KOPT-K1 (cell line): ENCODE results near the gene ARMC7.

Source experiments
- H3K27ac ChIP-seq: fragments of 200-600 bp; sonication (generic); 2 replicates; pipeline ENCODE4 v1.5.1; 2016; ENCODE audit warnings: antibody characterized with exemption, mild to moderate bottlenecking, low read depth, low read length; ENCODE audit not compliant: poor library complexity, severe bottlenecking
- H3K36me3 ChIP-seq: fragments of 200-600 bp; sonication (generic); 2 replicates; pipeline ENCODE4 v1.5.1; 2017; ENCODE audit warnings: antibody characterized with exemption, mild to moderate bottlenecking, low read length, moderate library complexity; ENCODE audit not compliant: insufficient read depth
- H3K9me3 ChIP-seq: fragments of 200-600 bp; sonication (generic); 2 replicates; pipeline ENCODE4 v1.5.1; 2017; ENCODE audit warnings: antibody characterized with exemption, low read length, mild to moderate bottlenecking; ENCODE audit not compliant: insufficient read depth, poor library complexity, severe bottlenecking

ARMC7 gene

GRCh38 chr17:75087558-75088453, 22.0 kb upstream of the ARMC7 start, which contains the start of gene SLC16A5:
Gene SLC16A5, plus strand, starts transcription at chr17:75087954. Its CDS starts 5,683 bp downstream, at chr17:75093637.
- H3K36me3 ChIP-seq = no peaks in the 10 kb centered on the region
- no peaks in the 10 kb centered on the region for H3K9me3 ChIP-seq
- peak within 1 kb of the TSS; percentile 59 for H3K27ac ChIP-seq

- no peaks in the 10 kb centered on the region for H3K9me3 ChIP-seq
- H3K36me3 ChIP-seq = no peaks in the 10 kb centered on the region
- peak overlapping the region; percentile 59 for H3K27ac ChIP-seq
These were observed 21.0 kb upstream of the ARMC7 start for GRCh38 chr17:75088465-75089417.

GRCh38 chr17:75090871-75091854, 18.6 kb upstream of the ARMC7 start:
- Histone ChIP-seq H3K27ac (no peak overlapping the region), H3K9me3 (no peaks in the 10 kb centered on the region), H3K36me3 (no peaks in the 10 kb centered on the region)

- Histone ChIP-seq H3K27ac (no peak overlapping the region), H3K36me3 (no peaks in the 10 kb centered on the region), H3K9me3 (no peaks in the 10 kb centered on the region)
These were observed 17.9 kb upstream of the ARMC7 start for GRCh38 chr17:75091855-75092327.

- Histone ChIP-seq H3K27ac (no peak overlapping the region), H3K9me3 (no peaks in the 10 kb centered on the region), H3K36me3 (no peaks in the 10 kb centered on the region)
These were observed 16.1 kb upstream of the ARMC7 start for GRCh38 chr17:75093548-75094158.

- Histone ChIP-seq H3K36me3 (no peaks in the 10 kb centered on the region), H3K27ac (no peak overlapping the region), H3K9me3 (no peaks in the 10 kb centered on the region)
These were observed 14.8 kb upstream of the ARMC7 start for GRCh38 chr17:75094871-75095399.

GRCh38 chr17:75096082-75096625, 13.6 kb upstream of the ARMC7 start:
- Histone ChIP-seq H3K36me3 (no peaks in the 10 kb centered on the region), H3K27ac (no peak overlapping the region), H3K9me3 (no peaks in the 10 kb centered on the region)

- H3K27ac ChIP-seq = no peak overlapping the region
- no peaks in the 10 kb centered on the region for H3K9me3 ChIP-seq
- H3K36me3 ChIP-seq = no peaks in the 10 kb centered on the region
These were observed 11.9 kb upstream of the ARMC7 start for GRCh38 chr17:75097865-75098264.

- Histone ChIP-seq H3K9me3 (no peaks in the 10 kb centered on the region), H3K27ac (no peak overlapping the region), H3K36me3 (no peaks in the 10 kb centered on the region)
These were observed 10.9 kb upstream of the ARMC7 start for GRCh38 chr17:75098861-75099260.

GRCh38 chr17:75099881-75100595, 9.7 kb upstream of the ARMC7 start:
- Histone ChIP-seq H3K27ac (no peak overlapping the region), H3K9me3 (no peaks in the 10 kb centered on the region), H3K36me3 (no peaks in the 10 kb centered on the region)

- Histone ChIP-seq H3K9me3 (no peaks in the 10 kb centered on the region), H3K27ac (no peak overlapping the region), H3K36me3 (no peaks in the 10 kb centered on the region)
These were observed 7.4 kb upstream of the ARMC7 start for GRCh38 chr17:75102385-75102821.

GRCh38 chr17:75103601-75104554, 5.9 kb upstream of the ARMC7 start:
- Histone ChIP-seq H3K9me3 (no peaks in the 10 kb centered on the region), H3K27ac (no peak overlapping the region), H3K36me3 (no peaks in the 10 kb centered on the region)
